Activated gamma-delta T cell treated with Interleukin-2 at 50 U/mL for 16 hours (primary cell): Measurements from ENCODE around the gene NRG4.
A peak's percentile ranks its signal among the peaks of the same experiment; 100 is the strongest.
"Not testable (repeated sequence)": the region's sequence is repeated elsewhere in the genome, so short reads cannot be mapped to it uniquely, and the experiment has no call there.

Experiments used
- DNase-seq: peaks from one replicate; pipeline ENCODE4 v3.0.0-alpha.2; 2020

The NRG4 gene

GRCh38 chr15:75924576-75924975 is 87.6 kb downstream of the NRG4 start:
- DNase-seq, result no peak

DNA sequence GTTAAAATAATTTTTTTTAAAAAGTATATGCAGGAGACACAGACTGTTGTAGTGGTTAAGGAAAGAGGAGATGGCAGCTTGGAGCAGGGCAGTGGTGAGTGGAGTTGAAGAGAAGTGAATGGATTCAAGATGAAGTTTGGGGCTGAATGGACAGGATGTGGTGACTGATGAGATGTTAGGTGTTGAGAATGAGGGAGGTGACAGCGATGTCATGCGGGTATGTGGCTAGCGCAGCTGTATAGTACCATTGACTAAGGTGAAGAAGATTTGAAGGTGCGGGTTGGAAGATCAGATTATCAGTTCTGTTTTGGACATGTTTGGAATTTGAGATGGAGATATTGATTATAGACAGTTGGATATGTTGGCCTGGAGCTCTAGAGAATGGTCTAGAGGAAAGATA is 88.5 kb downstream of the NRG4 start:
- DNase-seq, result no peak

DNA sequence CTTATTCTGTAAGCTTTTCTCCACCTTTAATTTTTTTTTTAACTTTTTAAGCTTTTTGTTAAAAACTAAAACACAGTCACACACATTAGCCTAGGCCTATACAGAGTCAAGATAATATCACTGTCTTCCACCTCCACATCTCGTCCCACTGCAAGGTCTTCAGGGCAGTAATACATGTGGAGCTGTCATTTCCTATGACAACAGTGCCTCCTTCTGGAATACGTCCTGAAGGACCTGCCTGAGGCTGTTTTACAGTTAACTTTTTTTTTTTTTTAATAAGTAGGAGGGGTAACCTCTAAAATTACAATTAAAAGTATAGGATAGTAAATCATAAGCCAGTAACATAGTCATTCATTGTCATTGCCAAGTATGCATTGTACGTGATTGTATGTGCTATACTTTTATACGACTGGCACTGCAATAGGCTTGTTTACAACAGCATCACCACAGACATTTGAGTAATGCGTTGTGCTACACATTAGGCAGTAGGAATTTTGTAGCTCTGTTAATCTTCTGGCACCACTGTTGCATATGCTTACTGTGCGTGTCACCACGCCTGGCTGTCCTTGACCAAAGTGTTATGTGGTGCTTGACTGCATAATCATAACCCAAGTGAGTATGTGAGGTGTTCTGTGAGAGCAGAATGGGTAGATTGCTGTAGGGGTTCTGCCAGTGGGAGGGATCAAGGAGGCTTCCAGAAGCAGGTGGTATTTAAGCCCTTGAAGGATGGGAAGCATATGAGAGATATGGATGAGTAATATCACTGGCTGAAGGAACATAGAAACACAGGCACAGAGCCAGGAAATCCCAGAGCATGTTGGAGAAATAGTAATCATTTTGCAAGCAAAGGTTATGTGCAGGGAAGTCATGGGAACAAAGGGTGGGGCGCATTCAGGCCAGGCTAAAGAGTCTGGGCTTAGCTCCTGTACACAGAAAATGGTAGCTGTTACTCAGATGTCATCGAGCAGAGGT is 90.2 kb downstream of the NRG4 start:
- DNase-seq, result no peak

GRCh38 chr15:75920079-75920478 is 92.1 kb downstream of the NRG4 start:
- no peak for DNase-seq

DNA sequence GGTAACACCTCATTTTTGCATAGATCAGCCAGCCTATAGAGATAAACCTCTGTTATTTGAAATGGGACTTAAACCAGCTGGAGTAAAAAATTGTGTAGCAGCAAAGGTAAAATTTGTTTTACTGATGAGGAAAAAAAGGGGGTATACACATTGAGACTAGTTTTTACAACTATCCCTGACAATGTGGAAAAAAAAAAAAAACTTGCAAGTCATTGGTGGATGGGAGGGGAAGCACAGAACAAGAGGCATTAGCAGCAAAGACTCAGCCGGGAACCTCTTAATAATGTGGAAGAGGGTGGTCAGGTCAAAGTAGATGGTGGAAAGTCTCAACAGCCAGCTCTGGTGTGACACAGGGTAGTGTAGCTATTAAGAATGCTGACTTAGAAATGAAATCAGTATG is 94.1 kb downstream of the NRG4 start:
- DNase-seq, result no peak

GRCh38 chr15:75916978-75917377 is 95.2 kb downstream of the NRG4 start:
- DNase-seq, result no peak

DNA sequence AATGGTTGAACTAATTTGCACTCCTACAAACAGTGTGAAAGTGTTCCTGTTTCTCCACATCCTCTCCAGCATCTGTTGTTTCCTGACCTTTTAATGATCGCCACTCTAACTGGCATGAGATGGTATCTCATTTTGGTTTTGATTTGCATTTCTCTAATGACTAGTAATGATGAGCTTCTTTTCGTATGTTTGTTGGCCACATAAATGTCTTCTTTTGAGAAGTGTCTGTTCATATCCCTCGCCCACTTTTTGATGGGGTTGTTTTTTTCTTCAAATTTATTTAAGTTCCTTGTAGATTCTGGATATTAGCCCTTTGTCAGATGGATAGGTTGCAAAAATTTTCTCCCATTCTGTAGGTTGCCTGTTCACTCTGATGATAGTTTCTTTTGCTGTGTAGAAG is 101.9 kb downstream of the NRG4 start:
- not testable (repeated sequence) for DNase-seq

- no peak for DNase-seq
These were observed 107.0 kb downstream of the NRG4 start for GRCh38 chr15:75905231-75905630.

DNA sequence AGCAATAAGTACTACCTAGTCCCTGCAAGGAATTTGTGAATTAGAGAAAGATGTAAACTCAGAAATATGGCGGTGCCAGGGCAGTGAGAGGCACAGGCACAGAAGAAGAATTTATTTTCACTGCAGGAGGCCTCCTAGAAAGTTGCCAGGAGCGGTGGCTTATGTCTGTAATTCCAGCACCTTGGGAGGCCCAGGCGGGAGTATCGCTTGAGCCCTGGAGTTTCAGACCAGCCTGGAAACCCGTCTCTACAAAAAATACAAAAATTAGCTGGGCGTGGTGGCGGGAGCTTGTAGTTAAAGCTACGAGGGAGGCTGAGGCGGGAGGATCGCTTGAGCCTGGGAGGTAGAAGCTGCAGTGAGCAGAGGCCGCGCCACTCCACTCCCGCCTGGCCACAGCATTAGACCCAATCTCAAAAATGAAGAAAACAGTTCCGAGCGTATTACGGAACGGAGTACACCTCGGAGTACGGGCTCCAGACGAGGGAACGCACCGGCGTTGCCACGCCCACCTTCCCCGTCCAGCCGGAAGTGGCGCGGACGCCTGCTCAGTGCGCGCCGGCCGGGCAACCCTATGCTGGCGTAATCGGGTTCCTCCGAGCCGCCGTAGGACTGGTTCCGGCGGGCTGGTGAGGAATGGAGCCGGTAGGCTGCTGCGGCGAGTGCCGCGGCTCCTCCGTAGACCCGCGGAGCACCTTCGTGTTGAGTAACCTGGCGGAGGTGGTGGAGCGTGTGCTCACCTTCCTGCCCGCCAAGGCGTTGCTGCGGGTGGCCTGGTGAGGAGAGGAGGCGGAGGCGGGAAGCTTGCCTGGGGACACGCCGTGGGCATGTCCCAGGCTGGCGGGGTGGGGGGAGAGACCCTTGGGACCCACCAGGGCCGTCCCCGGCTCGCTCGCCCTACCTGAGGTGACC is 108.6 kb downstream of the NRG4 start, which contains the start of gene FBXO22:
Gene FBXO22 (plus strand): TSS at position 548 of the 909 bp plus-strand sequence. CDS start 86 bp downstream, at position 634.
- peak; percentile 86 for DNase-seq

DNA sequence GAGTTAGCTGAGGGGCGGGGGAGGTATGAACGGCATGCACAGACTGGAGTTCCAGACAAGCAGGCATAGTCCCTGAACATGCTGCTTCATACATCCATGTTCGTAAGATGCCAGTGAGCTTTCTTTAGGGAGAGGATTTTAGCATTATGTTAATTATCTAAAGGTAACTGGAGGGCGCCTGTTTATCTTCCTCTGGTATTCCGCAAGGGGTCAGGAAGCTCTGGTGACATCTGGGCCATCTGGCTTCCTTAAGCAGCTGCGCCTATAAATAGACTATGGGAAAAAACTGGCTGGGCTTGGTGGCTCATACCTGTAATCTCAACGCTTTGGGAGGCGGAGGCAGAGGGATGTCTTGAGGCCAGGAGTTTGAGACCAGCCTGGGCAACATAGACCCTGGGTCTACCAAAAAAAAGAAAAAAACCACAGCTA is 110.1 kb downstream of the NRG4 start:
- no peak for DNase-seq

- DNase-seq, result no peak
These were observed 111.6 kb downstream of the NRG4 start for GRCh38 chr15:75900577-75900976.

GRCh38 chr15:75895731-75896130 is 116.5 kb downstream of the NRG4 start:
- no peak for DNase-seq

DNA sequence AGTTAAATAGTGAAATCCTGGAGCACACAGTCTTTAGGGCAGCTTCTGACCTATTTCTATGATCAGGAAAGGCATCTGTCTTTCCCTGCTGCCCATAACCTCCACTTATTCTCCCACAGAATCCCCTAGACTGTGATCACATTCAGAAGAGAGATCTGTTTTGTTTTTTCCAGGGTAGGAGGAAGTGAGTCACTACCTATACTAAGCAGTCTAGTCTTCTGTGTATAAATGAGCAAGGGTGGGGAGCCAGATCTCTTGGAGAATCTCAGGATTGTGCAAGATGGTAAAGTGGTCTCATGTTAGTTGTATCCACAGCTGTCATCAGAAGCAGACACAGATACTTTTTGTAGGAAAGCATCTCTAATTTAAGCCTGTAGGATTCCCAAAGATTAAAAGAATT is 120.3 kb downstream of the NRG4 start:
- DNase-seq, result no peak
